Epithelial cell of proximal tubule (primary cell): ENCODE data around the gene SKA2. TPM values are rescaled to one million over a fixed set of nuclear protein-coding genes. Genes with fewer than 3 reads are reported as not detected.

Experiments
- DNase-seq: peaks from one replicate; pipeline ENCODE4 v3.0.0-alpha.2; 2011; ENCODE audit warnings: low read depth
- H3K4me3 ChIP-seq: 2 replicates; pipeline ENCODE4 v1.5.1; 2011; ENCODE audit warnings: low read depth, mild to moderate bottlenecking, low read length
- CTCF ChIP-seq: conservative IDR thresholded peaks from 2 replicates; pipeline ENCODE4 v1.5.1; 2012; ENCODE audit warnings: low read depth, mild to moderate bottlenecking, low read length
- total RNA-seq: library from RNA; depleted of rRNA; stranded (reverse); fragments of >200 nt; gene quantifications from 2 replicates; pipeline ENCODE4 v1.2.3, GENCODE V29; 2015

Gene SKA2
- total RNA-seq, 1 donor from 2014 or later = 93.5 TPM

GRCh38 chr17:59152925-59153324, 2.1 kb downstream of the SKA2 start:
- no peak overlapping the region for H3K4me3 ChIP-seq
- DNase-seq = no peak
- no peak for TF ChIP-seq CTCF

- H3K4me3 ChIP-seq = no peak overlapping the region
- TF ChIP-seq CTCF = no peak
- no peak for DNase-seq
These were observed 3.4 kb downstream of the SKA2 start for GRCh38 chr17:59151591-59151990.

- no peak overlapping the region for H3K4me3 ChIP-seq
These were observed 4.0 kb downstream of the SKA2 start for GRCh38 chr17:59151006-59151405.

GRCh38 chr17:59149841-59150511, 5.0 kb downstream of the SKA2 start:
- H3K4me3 ChIP-seq = no peak overlapping the region
- no peak for TF ChIP-seq CTCF
- no peak for DNase-seq

More at GRCh38 chr17:59151006-59151405, 4.0 kb downstream of the SKA2 start:
- no peak for TF ChIP-seq CTCF
- no peak for DNase-seq

GRCh38 chr17:59149051-59149450, 5.9 kb downstream of the SKA2 start:
- no peak for DNase-seq
- TF ChIP-seq CTCF = no peak
- no peak overlapping the region for H3K4me3 ChIP-seq

GRCh38 chr17:59145571-59146096, 9.4 kb downstream of the SKA2 start:
- TF ChIP-seq CTCF = no peak
- no peak for DNase-seq
- H3K4me3 ChIP-seq = no peak overlapping the region

- no peak overlapping the region for H3K4me3 ChIP-seq
- no peak for TF ChIP-seq CTCF
- no peak for DNase-seq
These were observed 13.1 kb downstream of the SKA2 start for GRCh38 chr17:59141860-59142259.
